ENCODE data around the gene IFITM10. TPM values are rescaled to one million over a fixed set of nuclear protein-coding genes. Genes with fewer than 3 reads are reported as not detected.

The IFITM10 gene
- total and polyA plus RNA-seq, 2 experiments from 2014 or later, result 0.89 to 1.4 TPM

DNA sequence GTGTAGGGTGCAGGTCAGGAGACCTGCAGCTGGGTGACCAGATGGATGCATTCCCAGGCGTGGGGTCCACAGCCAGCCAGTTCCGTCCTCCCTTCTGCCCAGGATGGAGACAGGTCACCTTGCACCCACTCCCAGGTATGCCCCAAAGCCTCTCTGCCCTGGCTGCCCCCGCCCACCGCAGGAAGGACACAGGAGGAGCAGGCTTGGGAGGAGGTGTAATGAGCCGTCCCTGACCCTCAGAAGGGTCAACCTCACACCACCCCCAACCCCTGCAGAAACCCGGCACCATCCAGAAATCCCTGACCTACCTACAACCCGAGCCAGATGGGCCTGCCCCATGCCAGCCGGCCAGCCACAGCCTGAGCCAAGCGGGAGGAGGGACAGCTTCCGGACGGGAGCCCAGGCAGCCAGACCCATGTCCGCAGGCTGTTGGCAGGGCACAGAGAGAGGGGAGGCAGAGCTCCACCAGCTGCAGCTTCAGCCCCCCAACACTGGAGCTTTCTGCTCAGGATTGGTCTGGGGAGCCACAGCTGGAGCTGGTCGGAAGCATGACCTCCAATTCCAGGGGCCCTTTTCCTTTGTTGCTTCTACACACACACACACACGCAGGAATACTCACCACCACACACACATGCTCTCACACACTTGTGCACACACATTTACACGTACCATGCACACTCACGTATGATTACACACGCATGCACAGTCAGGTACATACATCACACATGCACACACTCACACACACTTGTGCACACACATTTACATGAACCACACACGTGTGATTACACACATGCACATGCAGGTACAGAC is 5.3 kb downstream of the IFITM10 start:
- no peak for DNase-seq (ENCODE audit: low spot score)
- H3K27ac ChIP-seq, result no peak overlapping the region
- peaks cover 14% of the 10 kb centered on the region for H3K4me1 ChIP-seq (ENCODE audit: insufficient read depth)
- no peak overlapping the region for H3K4me2 ChIP-seq
- H4K20me1 ChIP-seq (ENCODE audit: insufficient read depth, poor library complexity, severe bottlenecking), result no peaks in the 10 kb centered on the region
- WGBS (ENCODE audit: low lambda C conversion rate, missing lambda C conversion rate), result 83% methylated on average over 18 of the region's 18 CpGs
- no peaks in the 10 kb centered on the region for H3K36me3 ChIP-seq (replicated peaks; ENCODE audit: insufficient read depth, low read depth)
- no peak overlapping the region for H2AFZ ChIP-seq
- TF ChIP-seq EZH2 (IDR thresholded peaks at IDR 0.05; ENCODE audit: borderline replicate concordance), result no peak
- TF ChIP-seq, protein P1, sequence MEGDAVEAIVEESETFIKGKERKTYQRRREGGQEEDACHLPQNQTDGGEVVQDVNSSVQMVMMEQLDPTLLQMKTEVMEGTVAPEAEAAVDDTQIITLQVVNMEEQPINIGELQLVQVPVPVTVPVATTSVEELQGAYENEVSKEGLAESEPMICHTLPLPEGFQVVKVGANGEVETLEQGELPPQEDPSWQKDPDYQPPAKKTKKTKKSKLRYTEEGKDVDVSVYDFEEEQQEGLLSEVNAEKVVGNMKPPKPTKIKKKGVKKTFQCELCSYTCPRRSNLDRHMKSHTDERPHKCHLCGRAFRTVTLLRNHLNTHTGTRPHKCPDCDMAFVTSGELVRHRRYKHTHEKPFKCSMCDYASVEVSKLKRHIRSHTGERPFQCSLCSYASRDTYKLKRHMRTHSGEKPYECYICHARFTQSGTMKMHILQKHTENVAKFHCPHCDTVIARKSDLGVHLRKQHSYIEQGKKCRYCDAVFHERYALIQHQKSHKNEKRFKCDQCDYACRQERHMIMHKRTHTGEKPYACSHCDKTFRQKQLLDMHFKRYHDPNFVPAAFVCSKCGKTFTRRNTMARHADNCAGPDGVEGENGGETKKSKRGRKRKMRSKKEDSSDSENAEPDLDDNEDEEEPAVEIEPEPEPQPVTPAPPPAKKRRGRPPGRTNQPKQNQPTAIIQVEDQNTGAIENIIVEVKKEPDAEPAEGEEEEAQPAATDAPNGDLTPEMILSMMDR (IDR thresholded peaks at IDR 0.05; ENCODE audit: poor library complexity), result no peak
- TF ChIP-seq EZH2phosphoT487 (IDR thresholded peaks at IDR 0.05; ENCODE audit: low read depth, severe bottlenecking, unreplicated experiment), result no peak
- no peaks in the 10 kb centered on the region for H3K79me2 ChIP-seq
- no peak overlapping the region for H3K4me3 ChIP-seq
- no peaks in the 10 kb centered on the region for H3K9me2 ChIP-seq (replicated peaks; ENCODE audit: insufficient read depth)
- no peaks in the 10 kb centered on the region for H3K9me3 ChIP-seq (ENCODE audit: low read depth)
- H3K27me3 ChIP-seq, result peaks cover 9% of the 10 kb centered on the region

DNA sequence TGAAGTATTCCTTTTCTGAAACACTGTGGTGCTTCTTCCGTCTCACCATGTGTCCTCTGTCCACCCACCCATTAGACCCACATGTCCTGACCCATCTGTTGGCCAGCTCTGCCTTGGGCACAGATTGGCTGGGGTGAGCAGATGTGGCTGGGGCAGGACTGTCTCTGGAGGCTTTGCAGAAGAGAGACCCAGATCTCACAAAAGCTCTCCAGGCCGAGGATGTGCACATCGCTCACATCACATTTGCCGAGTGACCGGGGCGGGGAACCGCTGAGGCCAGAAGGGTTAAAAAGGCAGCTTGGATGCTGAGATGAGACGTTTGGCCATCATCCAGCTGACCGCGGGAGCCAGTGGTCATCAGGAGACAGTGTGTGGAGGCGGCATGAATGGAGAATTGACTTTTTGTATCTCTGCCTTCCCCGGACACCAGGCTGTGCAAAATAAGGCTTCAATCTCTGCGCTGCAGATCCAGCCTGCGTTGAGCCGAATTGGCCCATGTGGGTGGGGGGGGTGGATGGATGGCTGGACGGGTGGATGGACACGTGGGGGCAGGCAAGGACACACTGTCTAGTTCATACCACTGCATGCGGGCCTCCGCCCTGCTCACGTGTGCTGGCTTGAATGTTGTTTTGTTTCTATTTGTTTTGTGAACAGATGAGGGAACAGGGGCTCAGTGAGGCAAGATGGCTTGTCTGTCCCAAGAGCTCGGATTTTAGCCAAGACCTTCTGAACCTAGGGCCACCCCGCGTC is 6.1 kb downstream of the IFITM10 start:
- Histone ChIP-seq H3K9me3 (ENCODE audit: low read depth) (no peaks in the 10 kb centered on the region), H3K4me1 (ENCODE audit: insufficient read depth) (peaks cover 8% of the 10 kb centered on the region), H4K20me1 (ENCODE audit: insufficient read depth, poor library complexity, severe bottlenecking) (no peaks in the 10 kb centered on the region), H3K27ac (no peak overlapping the region), H3K79me2 (no peaks in the 10 kb centered on the region), H3K4me2 (no peak overlapping the region), H3K9me2 (replicated peaks; ENCODE audit: insufficient read depth) (no peaks in the 10 kb centered on the region), H3K4me3 (no peak overlapping the region), H2AFZ (no peak overlapping the region), H3K36me3 (replicated peaks; ENCODE audit: insufficient read depth, low read depth) (no peaks in the 10 kb centered on the region), H3K27me3 (peaks cover 12% of the 10 kb centered on the region)
- 83% methylated on average over 23 of the region's 23 CpGs for WGBS (ENCODE audit: low lambda C conversion rate, missing lambda C conversion rate)
- DNase-seq (ENCODE audit: low spot score), result no peak
- TF ChIP-seq EZH2phosphoT487 (IDR thresholded peaks at IDR 0.05; ENCODE audit: low read depth, severe bottlenecking, unreplicated experiment), result no peak
- TF ChIP-seq, protein P1 (IDR thresholded peaks at IDR 0.05; ENCODE audit: poor library complexity), result no peak
- no peak for TF ChIP-seq EZH2 (IDR thresholded peaks at IDR 0.05; ENCODE audit: borderline replicate concordance)

DNA sequence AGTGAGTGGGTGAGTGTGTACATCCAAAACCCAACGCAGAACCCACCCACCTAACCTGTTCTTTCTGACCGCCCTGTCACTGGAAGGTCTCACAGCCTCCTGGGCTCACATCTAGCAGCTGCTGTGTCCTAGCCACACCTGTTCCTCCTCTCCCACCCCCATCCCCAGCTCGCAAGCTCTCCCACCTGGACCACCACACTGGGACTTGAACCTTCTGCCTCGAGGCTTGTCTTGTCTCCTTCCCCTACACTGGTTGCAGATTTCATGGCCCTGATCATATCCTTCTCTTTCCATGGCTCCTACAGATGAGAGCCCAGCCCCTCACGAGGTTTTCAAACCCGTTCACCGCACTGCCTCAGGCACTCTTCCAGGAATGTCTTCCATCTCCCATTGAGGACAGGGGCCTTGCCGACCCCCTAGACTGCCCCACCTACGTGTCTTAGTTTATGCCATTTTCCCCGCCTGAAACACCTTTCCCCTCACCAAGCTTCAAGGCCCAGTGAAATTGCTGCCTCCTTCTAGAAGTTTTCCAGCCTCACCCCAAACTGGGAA is 6.7 kb downstream of the IFITM10 start:
- H3K79me2 ChIP-seq, result no peaks in the 10 kb centered on the region
- no peak for DNase-seq (ENCODE audit: low spot score)
- no peaks in the 10 kb centered on the region for H3K9me2 ChIP-seq (replicated peaks; ENCODE audit: insufficient read depth)
- no peaks in the 10 kb centered on the region for H3K9me3 ChIP-seq (ENCODE audit: low read depth)
- H3K4me1 ChIP-seq (ENCODE audit: insufficient read depth), result peaks cover 4% of the 10 kb centered on the region
- 87% methylated on average over 10 of the region's 10 CpGs for WGBS (ENCODE audit: low lambda C conversion rate, missing lambda C conversion rate)
- H3K4me3 ChIP-seq, result no peak overlapping the region
- H3K4me2 ChIP-seq, result no peak overlapping the region
- H3K27ac ChIP-seq, result no peak overlapping the region
- TF ChIP-seq, protein P1 (IDR thresholded peaks at IDR 0.05; ENCODE audit: poor library complexity), result no peak
- TF ChIP-seq EZH2 (IDR thresholded peaks at IDR 0.05; ENCODE audit: borderline replicate concordance) (no peak), EZH2phosphoT487 (IDR thresholded peaks at IDR 0.05; ENCODE audit: low read depth, severe bottlenecking, unreplicated experiment) (no peak)
- H4K20me1 ChIP-seq (ENCODE audit: insufficient read depth, poor library complexity, severe bottlenecking), result no peaks in the 10 kb centered on the region
- H3K27me3 ChIP-seq, result peaks cover 11% of the 10 kb centered on the region
- H2AFZ ChIP-seq, result no peak overlapping the region
- no peaks in the 10 kb centered on the region for H3K36me3 ChIP-seq (replicated peaks; ENCODE audit: insufficient read depth, low read depth)
